Endothelial cell (in vitro differentiated cells): ENCODE measurements around the gene PALS2. TPM values are rescaled to one million over a fixed set of nuclear protein-coding genes. Genes with fewer than 3 reads are reported as not detected.
A peak's percentile ranks its signal among the peaks of the same experiment; 100 is the strongest.

Experiments
- DNase-seq: peaks from one replicate; pipeline ENCODE4 v3.0.0; 2021; ENCODE audit warnings: low spot score
- H3K27ac Mint-ChIP-seq: one replicate; pipeline ENCODE4 v1.8.0; 2021; ENCODE audit warnings: mixed read lengths, inconsistent platforms; ENCODE audit not compliant: unreplicated experiment
- H3K27me3 Mint-ChIP-seq: one replicate; pipeline ENCODE4 v1.8.0; 2021; ENCODE audit warnings: mild to moderate bottlenecking, moderate library complexity, mixed read lengths, inconsistent platforms; ENCODE audit not compliant: unreplicated experiment
- H3K36me3 Mint-ChIP-seq: one replicate; pipeline ENCODE4 v1.8.0; 2021; ENCODE audit warnings: mild to moderate bottlenecking, low read depth, mixed read lengths, inconsistent platforms; ENCODE audit not compliant: unreplicated experiment
- H3K4me1 Mint-ChIP-seq: one replicate; pipeline ENCODE4 v1.8.0; 2021; ENCODE audit warnings: mild to moderate bottlenecking, mixed read lengths, inconsistent platforms; ENCODE audit not compliant: unreplicated experiment
- H3K4me3 Mint-ChIP-seq: one replicate; pipeline ENCODE4 v1.8.0; 2021; ENCODE audit warnings: mild to moderate bottlenecking, mixed read lengths, inconsistent platforms; ENCODE audit not compliant: unreplicated experiment
- H3K9me3 Mint-ChIP-seq: one replicate; pipeline ENCODE4 v1.8.0; 2021; ENCODE audit warnings: mixed read lengths, inconsistent platforms; ENCODE audit not compliant: unreplicated experiment
- total RNA-seq: library from RNA; stranded (reverse); fragmentation: NEBNext Ultra II Directional; extraction: Animal tissue kit (Norgen Biotek cat#: 25700); gene quantifications from one replicate; pipeline ENCODE4 v1.2.1, GENCODE V29; 2021; ENCODE audit not compliant: unreplicated experiment
- TF ChIP-seq, protein P1 (sequence below): fragments of 200-600 bp; sonication (generic); IDR thresholded peaks from one replicate; pipeline ENCODE4 v1.5.0; 2021; ENCODE audit warnings: antibody characterized with exemption; ENCODE audit not compliant: unreplicated experiment

Gene PALS2
- total RNA-seq, 1 donor from 2014 or later, result 32.0 TPM

DNA sequence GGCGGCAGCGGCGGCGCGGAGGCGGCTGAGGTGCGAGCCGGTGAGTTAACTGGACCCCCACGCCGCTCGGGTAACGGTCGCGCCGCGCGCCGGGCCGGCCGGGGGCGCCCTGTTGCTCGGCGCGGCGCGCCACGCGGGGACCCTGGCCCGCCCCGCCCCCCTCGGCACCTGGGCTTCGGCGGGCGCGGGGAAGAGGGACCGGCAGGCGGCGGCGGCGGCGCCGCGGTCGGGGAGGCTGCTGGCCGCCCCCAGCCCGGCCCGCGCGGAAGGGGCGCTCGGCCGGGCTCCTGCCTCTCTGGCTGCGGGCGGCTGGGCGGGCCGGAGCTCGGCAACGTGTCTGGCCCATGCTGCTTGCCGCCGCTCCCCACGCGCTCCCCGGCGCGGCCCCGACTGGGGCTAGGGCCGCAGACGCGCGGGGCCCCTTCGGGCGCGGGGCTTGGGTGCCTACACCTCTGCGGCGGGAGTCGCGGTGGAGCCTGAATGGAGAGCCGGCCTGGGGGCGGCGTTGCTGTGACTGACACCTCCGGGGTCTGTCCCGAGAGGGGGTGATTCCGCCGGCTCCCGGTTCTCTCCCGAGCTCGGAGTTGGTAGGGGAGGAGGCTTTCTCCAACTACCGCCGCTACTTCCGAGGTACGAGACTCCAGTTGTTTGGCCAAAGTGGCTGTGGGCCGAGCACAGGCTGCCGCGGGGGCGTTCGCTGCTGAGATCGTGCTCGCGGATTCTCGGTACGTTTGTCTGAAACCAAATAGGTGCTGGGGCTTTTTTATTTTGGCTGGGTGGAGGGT is 494 bp downstream of the PALS2 start:
- H3K4me1 Mint-ChIP-seq, result peaks cover 8% of the 10 kb centered on the region
- peaks cover 6% of the 10 kb centered on the region for H3K27me3 Mint-ChIP-seq
- peak overlapping the region; percentile 98 for H3K4me3 Mint-ChIP-seq
- no peaks in the 10 kb centered on the region for H3K36me3 Mint-ChIP-seq
- TF ChIP-seq, protein P1, sequence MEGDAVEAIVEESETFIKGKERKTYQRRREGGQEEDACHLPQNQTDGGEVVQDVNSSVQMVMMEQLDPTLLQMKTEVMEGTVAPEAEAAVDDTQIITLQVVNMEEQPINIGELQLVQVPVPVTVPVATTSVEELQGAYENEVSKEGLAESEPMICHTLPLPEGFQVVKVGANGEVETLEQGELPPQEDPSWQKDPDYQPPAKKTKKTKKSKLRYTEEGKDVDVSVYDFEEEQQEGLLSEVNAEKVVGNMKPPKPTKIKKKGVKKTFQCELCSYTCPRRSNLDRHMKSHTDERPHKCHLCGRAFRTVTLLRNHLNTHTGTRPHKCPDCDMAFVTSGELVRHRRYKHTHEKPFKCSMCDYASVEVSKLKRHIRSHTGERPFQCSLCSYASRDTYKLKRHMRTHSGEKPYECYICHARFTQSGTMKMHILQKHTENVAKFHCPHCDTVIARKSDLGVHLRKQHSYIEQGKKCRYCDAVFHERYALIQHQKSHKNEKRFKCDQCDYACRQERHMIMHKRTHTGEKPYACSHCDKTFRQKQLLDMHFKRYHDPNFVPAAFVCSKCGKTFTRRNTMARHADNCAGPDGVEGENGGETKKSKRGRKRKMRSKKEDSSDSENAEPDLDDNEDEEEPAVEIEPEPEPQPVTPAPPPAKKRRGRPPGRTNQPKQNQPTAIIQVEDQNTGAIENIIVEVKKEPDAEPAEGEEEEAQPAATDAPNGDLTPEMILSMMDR, result no peak
- peak; percentile 62 for DNase-seq
- no peaks in the 10 kb centered on the region for H3K9me3 Mint-ChIP-seq
- H3K27ac Mint-ChIP-seq, result peak overlapping the region; percentile 83

DNA sequence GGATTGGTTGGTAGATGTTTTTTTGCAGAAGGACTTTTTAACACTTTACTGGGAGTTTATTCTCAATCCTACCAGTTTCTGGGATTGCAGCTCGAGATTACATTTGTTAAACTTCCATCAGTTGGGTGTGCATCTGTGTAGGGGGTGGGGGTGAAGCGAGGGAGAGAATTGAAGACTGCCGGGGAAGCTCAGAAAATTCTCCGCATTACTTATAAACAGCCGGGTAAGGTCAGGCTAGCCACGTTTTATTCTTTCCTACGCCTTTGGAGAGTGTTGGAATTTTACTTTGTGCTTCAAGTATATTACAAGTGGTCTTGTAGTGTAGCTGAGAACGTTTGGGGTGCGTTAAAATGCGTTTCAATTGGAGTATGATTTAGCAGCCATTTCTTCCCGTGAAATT is 1.1 kb downstream of the PALS2 start:
- Mint-ChIP-seq H3K36me3 (no peaks in the 10 kb centered on the region), H3K27me3 (peaks cover 6% of the 10 kb centered on the region), H3K4me3 (peak overlapping the region; percentile 98), H3K9me3 (no peaks in the 10 kb centered on the region), H3K27ac (peak overlapping the region; percentile 83), H3K4me1 (peaks cover 8% of the 10 kb centered on the region)
- DNase-seq, result no peak
- TF ChIP-seq, protein P1, result no peak

DNA sequence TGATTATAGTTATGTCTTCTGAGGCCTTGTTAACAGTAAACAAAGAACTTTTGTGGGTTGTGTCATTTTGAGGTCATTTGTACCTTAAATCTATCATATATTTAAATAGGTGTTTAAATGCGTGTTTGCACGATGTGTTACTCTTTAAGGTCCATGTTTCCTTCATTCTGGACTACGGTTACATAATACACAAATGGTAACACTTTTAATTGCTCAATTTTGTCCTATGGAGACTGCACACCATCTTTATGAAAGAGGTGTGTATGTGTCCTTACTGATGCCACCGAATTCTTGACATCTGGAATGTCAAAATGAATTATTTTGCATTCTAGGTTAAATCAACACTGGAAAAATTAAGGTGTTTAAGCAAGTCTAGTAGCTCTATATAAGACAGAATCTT is 1.7 kb downstream of the PALS2 start:
- H3K4me1 Mint-ChIP-seq, result peaks cover 8% of the 10 kb centered on the region
- no peak for DNase-seq
- TF ChIP-seq, protein P1, result no peak
- H3K9me3 Mint-ChIP-seq, result no peaks in the 10 kb centered on the region
- H3K36me3 Mint-ChIP-seq, result no peaks in the 10 kb centered on the region
- no peak overlapping the region for H3K27ac Mint-ChIP-seq
- peaks cover 6% of the 10 kb centered on the region for H3K27me3 Mint-ChIP-seq
- peak overlapping the region; percentile 98 for H3K4me3 Mint-ChIP-seq

DNA sequence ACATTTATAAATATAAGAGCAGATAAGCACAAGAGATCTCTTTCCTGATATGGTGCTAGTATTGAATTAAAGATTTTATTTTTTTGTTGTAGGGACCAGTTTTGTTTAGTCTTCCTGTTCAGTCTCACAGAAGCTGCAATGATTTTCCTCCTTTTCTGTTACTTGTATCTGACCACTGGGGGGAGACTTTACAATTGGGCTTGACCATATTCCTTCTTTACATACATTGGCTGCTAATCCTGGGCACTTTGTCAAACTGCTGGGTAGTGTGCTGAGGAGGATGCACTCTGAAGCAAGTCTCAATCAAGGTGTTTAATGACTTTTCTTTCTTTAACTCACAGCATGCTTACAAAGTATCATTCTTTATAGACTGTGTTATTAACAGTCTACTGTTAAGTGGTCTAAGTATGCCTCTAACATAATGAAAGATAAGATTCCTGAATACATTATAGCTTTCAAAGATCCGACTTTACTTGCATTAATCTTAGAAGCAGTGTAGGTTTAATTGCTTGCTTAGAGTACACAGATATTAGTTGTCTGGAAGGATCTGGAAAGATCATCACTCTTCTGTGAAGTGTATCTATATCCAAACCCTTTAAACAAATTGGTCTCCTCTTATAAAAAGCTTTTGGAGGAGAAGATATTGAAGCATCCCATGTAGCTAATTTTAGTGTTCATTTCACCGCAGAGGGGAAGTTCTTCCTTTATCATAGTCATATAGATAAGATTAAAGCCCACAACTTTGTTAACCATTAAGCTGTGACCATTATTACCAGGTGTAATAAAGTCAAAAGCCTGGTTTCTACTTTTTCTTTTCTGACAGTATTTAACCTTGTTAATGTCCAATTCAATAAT is 3.1 kb downstream of the PALS2 start:
- peak; percentile 33 for DNase-seq
- Mint-ChIP-seq H3K27ac (no peak overlapping the region), H3K27me3 (peaks cover 6% of the 10 kb centered on the region), H3K9me3 (no peaks in the 10 kb centered on the region), H3K4me3 (no peak overlapping the region), H3K36me3 (peaks cover 3% of the 10 kb centered on the region), H3K4me1 (peaks cover 8% of the 10 kb centered on the region)
- TF ChIP-seq, protein P1, result peak; percentile 67
